ENCODE measurements around the gene NPLOC4. TPM values are rescaled to one million over a fixed set of nuclear protein-coding genes. Genes with fewer than 3 reads are reported as not detected.

The NPLOC4 gene
- total RNA-seq: 10 to 100 TPM; 58.9 to 87.7 (median 70.8) TPM

DNA sequence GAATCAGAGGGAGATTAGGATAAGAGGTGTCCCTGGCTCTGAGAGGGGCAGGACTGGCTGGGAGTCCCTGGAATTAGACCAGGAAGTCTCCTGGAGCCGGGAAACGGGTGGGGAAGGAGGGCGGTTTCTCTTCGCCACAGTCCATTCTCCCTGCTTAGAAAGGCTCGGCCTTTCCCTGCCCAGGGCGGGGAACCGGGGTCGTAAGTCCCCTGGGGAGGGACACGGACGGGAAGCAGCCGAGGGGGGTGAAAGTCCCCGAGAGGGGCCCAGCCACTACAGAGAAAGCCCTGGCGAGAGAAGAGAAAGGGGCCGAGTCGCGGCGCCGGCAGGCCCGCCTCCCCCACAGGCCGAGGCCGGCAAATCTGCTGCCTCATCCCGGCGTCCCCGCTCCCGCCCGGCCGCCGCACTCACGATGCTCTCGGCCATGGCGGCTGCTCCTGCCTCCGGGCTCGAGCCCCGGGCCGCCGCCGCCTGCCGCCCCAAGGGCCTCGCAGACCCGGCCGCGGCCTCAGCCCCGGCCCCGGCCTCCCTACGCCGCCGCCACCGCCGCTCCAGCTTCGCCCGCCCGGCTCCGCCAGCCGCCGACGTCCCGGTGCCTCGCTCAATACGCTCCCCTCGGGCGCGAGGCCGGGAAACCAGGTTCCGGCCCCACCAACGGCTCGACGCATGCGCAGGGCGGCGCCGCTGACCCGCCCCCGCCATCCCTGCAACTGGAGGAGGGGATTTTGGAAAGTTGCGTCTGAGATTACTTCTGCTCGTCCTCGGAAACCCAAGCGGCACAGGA is at the start of gene NPLOC4, which contains the start of gene TSPAN10:
Gene NPLOC4 (minus strand): TSS at position 608 of the 784 bp plus-strand sequence. CDS start 182 bp downstream, at position 426.
Gene TSPAN10 (plus strand): TSS at position 692 of the 784 bp plus-strand sequence. CDS start 5,217 bp downstream, outside the sequence.
- TF ChIP-seq, protein P1, sequence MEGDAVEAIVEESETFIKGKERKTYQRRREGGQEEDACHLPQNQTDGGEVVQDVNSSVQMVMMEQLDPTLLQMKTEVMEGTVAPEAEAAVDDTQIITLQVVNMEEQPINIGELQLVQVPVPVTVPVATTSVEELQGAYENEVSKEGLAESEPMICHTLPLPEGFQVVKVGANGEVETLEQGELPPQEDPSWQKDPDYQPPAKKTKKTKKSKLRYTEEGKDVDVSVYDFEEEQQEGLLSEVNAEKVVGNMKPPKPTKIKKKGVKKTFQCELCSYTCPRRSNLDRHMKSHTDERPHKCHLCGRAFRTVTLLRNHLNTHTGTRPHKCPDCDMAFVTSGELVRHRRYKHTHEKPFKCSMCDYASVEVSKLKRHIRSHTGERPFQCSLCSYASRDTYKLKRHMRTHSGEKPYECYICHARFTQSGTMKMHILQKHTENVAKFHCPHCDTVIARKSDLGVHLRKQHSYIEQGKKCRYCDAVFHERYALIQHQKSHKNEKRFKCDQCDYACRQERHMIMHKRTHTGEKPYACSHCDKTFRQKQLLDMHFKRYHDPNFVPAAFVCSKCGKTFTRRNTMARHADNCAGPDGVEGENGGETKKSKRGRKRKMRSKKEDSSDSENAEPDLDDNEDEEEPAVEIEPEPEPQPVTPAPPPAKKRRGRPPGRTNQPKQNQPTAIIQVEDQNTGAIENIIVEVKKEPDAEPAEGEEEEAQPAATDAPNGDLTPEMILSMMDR (IDR thresholded peaks at IDR 0.05): no peak
- peak; percentile 97 for ATAC-seq (ENCODE audit: low FRiP score)
- DNase-seq (ENCODE audit: low spot score): peak; percentile 71

DNA sequence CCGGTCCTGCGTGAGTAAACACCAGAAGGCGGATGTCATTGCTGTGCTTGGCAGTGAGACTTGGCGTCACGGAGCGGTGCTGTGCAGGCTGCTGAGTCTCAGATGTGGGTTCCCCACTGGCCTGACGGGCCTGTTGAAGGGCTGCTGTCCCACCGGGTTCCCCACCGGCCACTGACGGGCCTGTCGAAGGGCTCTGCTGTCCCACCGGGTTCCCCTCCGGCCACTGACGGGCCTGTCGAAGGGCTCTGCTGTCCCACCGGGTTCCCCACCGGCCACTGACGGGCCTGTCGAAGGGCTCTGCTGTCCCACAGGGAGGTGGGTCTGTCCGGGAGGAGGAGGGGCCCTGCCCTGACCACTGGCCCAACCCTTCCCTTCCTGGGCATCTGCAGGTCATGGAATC is 49.7 kb upstream of the NPLOC4 start:
- TF ChIP-seq, protein P1 (IDR thresholded peaks at IDR 0.05): no peak
- DNase-seq (ENCODE audit: low spot score) (no peak), ATAC-seq (ENCODE audit: low FRiP score) (no peak)

DNA sequence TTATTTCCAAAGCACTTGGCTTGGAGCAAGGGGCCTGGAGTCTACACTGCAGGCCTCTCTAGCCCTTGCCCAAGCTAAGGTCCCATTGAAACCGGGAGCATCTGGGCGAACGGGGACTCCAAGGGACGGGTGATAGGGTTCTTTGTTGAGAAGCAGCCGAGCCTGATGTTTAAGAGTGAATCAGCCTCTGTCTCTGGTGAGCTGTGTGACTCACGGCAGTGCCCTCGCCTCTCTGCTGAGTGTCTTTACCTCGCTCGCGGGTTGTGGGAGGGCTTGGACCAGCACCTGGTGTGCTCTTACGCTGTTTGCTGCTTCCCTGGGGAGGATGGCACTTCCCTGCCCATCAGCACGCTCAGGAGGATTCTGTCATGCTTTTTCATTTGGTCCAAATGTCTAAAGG is 48.2 kb upstream of the NPLOC4 start:
- TF ChIP-seq, protein P1 (IDR thresholded peaks at IDR 0.05): no peak
- ATAC-seq (ENCODE audit: low FRiP score): no peak
- no peak for DNase-seq (ENCODE audit: low spot score)

DNA sequence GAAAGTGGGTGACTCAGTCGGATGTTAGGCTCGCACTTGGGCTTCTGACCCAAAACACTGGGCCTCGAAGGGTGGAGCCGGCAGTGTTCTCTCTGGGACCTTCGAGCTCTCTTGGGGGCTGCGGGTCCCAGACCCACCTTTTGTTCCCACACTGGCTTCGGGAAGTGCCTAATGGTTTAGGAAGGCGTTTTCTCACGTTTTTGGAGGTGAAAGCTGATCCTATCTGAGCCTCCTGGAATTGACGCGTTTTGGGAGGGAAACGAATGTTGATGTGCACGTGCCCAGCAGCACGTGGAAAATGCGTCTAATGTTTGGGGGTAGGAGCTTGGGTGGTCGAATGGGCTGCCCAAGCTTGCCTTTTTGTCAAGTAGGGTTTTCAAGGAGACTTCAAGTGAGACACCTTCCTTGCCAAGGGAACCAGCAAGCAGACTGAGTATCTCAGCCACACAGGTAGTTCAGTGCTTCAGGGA is 47.6 kb upstream of the NPLOC4 start:
- ATAC-seq (ENCODE audit: low FRiP score): no peak
- TF ChIP-seq, protein P1 (IDR thresholded peaks at IDR 0.05): no peak
- no peak for DNase-seq (ENCODE audit: low spot score)

DNA sequence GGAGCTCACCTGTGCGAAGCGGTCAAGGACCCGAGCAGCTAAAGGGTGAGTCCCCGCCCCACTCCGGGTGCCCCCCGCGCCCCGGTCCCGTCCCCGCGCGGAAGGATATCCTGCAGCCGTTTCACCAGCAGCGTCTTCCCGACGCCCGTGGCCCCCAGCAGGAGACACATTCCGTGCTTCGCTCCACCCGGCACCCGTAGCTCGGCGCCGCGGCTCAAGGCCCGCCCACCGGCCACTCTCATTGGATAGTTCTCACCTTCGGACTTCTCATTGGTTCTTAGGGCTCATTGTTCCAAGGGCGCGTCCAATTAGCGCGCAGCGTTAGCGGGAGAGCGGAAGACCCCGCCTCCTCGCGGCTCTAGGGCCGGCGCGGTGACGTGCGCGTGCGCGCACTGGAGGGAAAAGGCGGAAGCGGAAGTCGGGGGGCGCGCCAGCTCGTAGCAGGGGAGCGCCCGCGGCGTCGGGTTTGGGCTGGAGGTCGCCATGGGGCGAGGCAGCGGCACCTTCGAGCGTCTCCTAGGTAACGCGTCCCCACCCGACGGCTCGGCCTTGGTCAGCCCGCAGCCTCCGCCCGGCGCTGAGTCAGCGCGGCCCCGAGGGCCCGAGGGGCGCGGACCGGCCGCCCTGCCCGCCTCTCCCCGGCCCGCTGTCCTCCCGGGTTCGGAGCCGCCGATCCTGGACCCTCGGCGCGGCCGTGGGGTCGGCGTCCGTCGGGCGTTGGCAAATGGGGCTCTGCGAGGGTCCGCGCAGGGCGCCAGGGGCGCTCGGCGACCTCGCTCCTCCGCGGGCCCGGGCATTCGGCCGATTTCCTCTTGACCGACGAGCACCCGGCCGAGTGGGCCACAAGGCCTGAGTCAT is 46.9 kb upstream of the NPLOC4 start, which contains the start of the genes ARL16 and HGS:
Gene ARL16 (minus strand): TSS at position 214 of the 858 bp plus-strand sequence. CDS start 44 bp downstream, at position 170.
Gene HGS (plus strand): TSS at position 428 of the 858 bp plus-strand sequence. CDS start 56 bp downstream, at position 484.
- peak; percentile 92 for DNase-seq (ENCODE audit: low spot score)
- peak; percentile 95 for ATAC-seq (ENCODE audit: low FRiP score)
- TF ChIP-seq, protein P1 (IDR thresholded peaks at IDR 0.05): no peak

DNA sequence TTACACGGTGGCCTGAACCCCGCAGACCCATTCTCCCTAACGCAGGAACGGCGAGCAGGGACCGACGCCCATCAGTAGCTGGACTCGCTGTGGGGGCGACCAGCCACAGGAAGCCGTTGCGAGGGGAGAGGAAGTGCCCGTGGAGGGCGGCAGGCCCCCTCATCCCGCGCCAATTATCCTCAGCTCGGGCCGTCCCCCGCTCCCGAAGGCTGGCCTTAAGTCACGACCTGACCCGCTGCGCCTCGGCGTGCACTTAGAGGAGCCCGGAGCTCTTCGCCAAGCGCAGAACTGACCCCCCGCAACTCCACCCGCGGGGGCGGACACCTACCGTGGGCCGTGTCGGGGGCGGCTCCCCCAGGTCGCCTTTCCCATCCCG is 46.3 kb upstream of the NPLOC4 start:
- ATAC-seq (ENCODE audit: low FRiP score): peak; percentile 15
- TF ChIP-seq, protein P1 (IDR thresholded peaks at IDR 0.05): no peak
- DNase-seq (ENCODE audit: low spot score): no peak

Data from omental fat pad (tissue), 4 donors.